ENCODE measurements around the gene GIGYF2.
"Not testable (repeated sequence)": the region's sequence is repeated elsewhere in the genome, so short reads cannot be mapped to it uniquely, and the experiment has no call there.

GIGYF2 gene

GRCh38 chr2:232707076-232707475 is 9.9 kb downstream of the GIGYF2 start:
- Histone ChIP-seq H3K27me3 (ENCODE audit: control insufficient read depth, insufficient read depth, low read length, poor library complexity, severe bottlenecking) (no peaks in the 10 kb centered on the region), H3K27ac (ENCODE audit: insufficient read depth, low read depth, low read length, poor library complexity, severe bottlenecking) (no peak overlapping the region), H3K36me3 (ENCODE audit: control insufficient read depth, insufficient read depth, low read length) (peaks cover 16% of the 10 kb centered on the region), H3K4me3 (ENCODE audit: insufficient read depth, low read depth, low read length) (no peak overlapping the region), H3K4me1 (ENCODE audit: control insufficient read depth, insufficient read depth, low read length) (no peaks in the 10 kb centered on the region), H3K9me3 (ENCODE audit: control insufficient read depth, low read length) (no peaks in the 10 kb centered on the region)
- 94 to 99% methylated on average over 4 of the region's 4 CpGs for WGBS, 2 experiments

GRCh38 chr2:232713505-232713904 is 16.4 kb downstream of the GIGYF2 start:
- H3K9me3 ChIP-seq (ENCODE audit: control insufficient read depth, low read length), result no peaks in the 10 kb centered on the region
- no peaks in the 10 kb centered on the region for H3K36me3 ChIP-seq (ENCODE audit: control insufficient read depth, insufficient read depth, low read length)
- no peaks in the 10 kb centered on the region for H3K4me1 ChIP-seq (ENCODE audit: control insufficient read depth, insufficient read depth, low read length)
- H3K27me3 ChIP-seq (ENCODE audit: control insufficient read depth, insufficient read depth, low read length, poor library complexity, severe bottlenecking), result no peaks in the 10 kb centered on the region
- H3K4me3 ChIP-seq (ENCODE audit: insufficient read depth, low read depth, low read length), result no peak overlapping the region
- H3K27ac ChIP-seq (ENCODE audit: insufficient read depth, low read depth, low read length, poor library complexity, severe bottlenecking), result no peak overlapping the region

- H3K36me3 ChIP-seq (ENCODE audit: control insufficient read depth, insufficient read depth, low read length), result no peaks in the 10 kb centered on the region
- H3K4me1 ChIP-seq (ENCODE audit: control insufficient read depth, insufficient read depth, low read length), result no peaks in the 10 kb centered on the region
- H3K27ac ChIP-seq (ENCODE audit: insufficient read depth, low read depth, low read length, poor library complexity, severe bottlenecking), result no peak overlapping the region
- no peaks in the 10 kb centered on the region for H3K9me3 ChIP-seq (ENCODE audit: control insufficient read depth, low read length)
- no peaks in the 10 kb centered on the region for H3K27me3 ChIP-seq (ENCODE audit: control insufficient read depth, insufficient read depth, low read length, poor library complexity, severe bottlenecking)
- WGBS, 2 experiments, result 90 to 99% methylated on average over 2 to 3 of the region's 3 CpGs
- H3K4me3 ChIP-seq (ENCODE audit: insufficient read depth, low read depth, low read length), result no peak overlapping the region
Measured at GRCh38 chr2:232714969-232715368, 17.8 kb downstream of the GIGYF2 start.

GRCh38 chr2:232720056-232720455 is 22.9 kb downstream of the GIGYF2 start:
- not testable (repeated sequence) for H3K27ac ChIP-seq (ENCODE audit: insufficient read depth, low read depth, low read length, poor library complexity, severe bottlenecking); H3K36me3 ChIP-seq (ENCODE audit: control insufficient read depth, insufficient read depth, low read length); H3K4me1 ChIP-seq (ENCODE audit: control insufficient read depth, insufficient read depth, low read length); H3K4me3 ChIP-seq (ENCODE audit: insufficient read depth, low read depth, low read length); H3K9me3 ChIP-seq (ENCODE audit: control insufficient read depth, low read length); H3K27me3 ChIP-seq (ENCODE audit: control insufficient read depth, insufficient read depth, low read length, poor library complexity, severe bottlenecking)

- 81 to 89% methylated on average over 2 of the region's 2 CpGs for WGBS, 2 experiments
- Histone ChIP-seq H3K4me1 (ENCODE audit: control insufficient read depth, insufficient read depth, low read length) (no peaks in the 10 kb centered on the region), H3K27ac (ENCODE audit: insufficient read depth, low read depth, low read length, poor library complexity, severe bottlenecking) (no peak overlapping the region), H3K27me3 (ENCODE audit: control insufficient read depth, insufficient read depth, low read length, poor library complexity, severe bottlenecking) (no peaks in the 10 kb centered on the region), H3K4me3 (ENCODE audit: insufficient read depth, low read depth, low read length) (no peak overlapping the region), H3K36me3 (ENCODE audit: control insufficient read depth, insufficient read depth, low read length) (no peaks in the 10 kb centered on the region), H3K9me3 (ENCODE audit: control insufficient read depth, low read length) (no peaks in the 10 kb centered on the region)
Measured at GRCh38 chr2:232721261-232721660, 24.1 kb downstream of the GIGYF2 start.

GRCh38 chr2:232721882-232722281 is 24.8 kb downstream of the GIGYF2 start:
- H3K4me3 ChIP-seq (ENCODE audit: insufficient read depth, low read depth, low read length), result no peak overlapping the region
- no peaks in the 10 kb centered on the region for H3K4me1 ChIP-seq (ENCODE audit: control insufficient read depth, insufficient read depth, low read length)
- no peak overlapping the region for H3K27ac ChIP-seq (ENCODE audit: insufficient read depth, low read depth, low read length, poor library complexity, severe bottlenecking)
- WGBS, 2 experiments, result 93 to 95% methylated on average over 2 of the region's 2 CpGs
- no peaks in the 10 kb centered on the region for H3K36me3 ChIP-seq (ENCODE audit: control insufficient read depth, insufficient read depth, low read length)
- no peaks in the 10 kb centered on the region for H3K27me3 ChIP-seq (ENCODE audit: control insufficient read depth, insufficient read depth, low read length, poor library complexity, severe bottlenecking)
- H3K9me3 ChIP-seq (ENCODE audit: control insufficient read depth, low read length), result no peaks in the 10 kb centered on the region

- no peak overlapping the region for H3K4me3 ChIP-seq (ENCODE audit: insufficient read depth, low read depth, low read length)
- no peaks in the 10 kb centered on the region for H3K27me3 ChIP-seq (ENCODE audit: control insufficient read depth, insufficient read depth, low read length, poor library complexity, severe bottlenecking)
- H3K9me3 ChIP-seq (ENCODE audit: control insufficient read depth, low read length), result no peaks in the 10 kb centered on the region
- no peaks in the 10 kb centered on the region for H3K4me1 ChIP-seq (ENCODE audit: control insufficient read depth, insufficient read depth, low read length)
- no peak overlapping the region for H3K27ac ChIP-seq (ENCODE audit: insufficient read depth, low read depth, low read length, poor library complexity, severe bottlenecking)
- no peaks in the 10 kb centered on the region for H3K36me3 ChIP-seq (ENCODE audit: control insufficient read depth, insufficient read depth, low read length)
- WGBS, 2 experiments, result 92 to 96% methylated on average over 1 of the region's 1 CpG
Measured at GRCh38 chr2:232723027-232723426, 25.9 kb downstream of the GIGYF2 start.

- Histone ChIP-seq H3K36me3 (ENCODE audit: control insufficient read depth, insufficient read depth, low read length) (no peaks in the 10 kb centered on the region), H3K9me3 (ENCODE audit: control insufficient read depth, low read length) (no peaks in the 10 kb centered on the region), H3K27ac (ENCODE audit: insufficient read depth, low read depth, low read length, poor library complexity, severe bottlenecking) (no peak overlapping the region), H3K4me3 (ENCODE audit: insufficient read depth, low read depth, low read length) (no peak overlapping the region), H3K4me1 (ENCODE audit: control insufficient read depth, insufficient read depth, low read length) (no peaks in the 10 kb centered on the region), H3K27me3 (ENCODE audit: control insufficient read depth, insufficient read depth, low read length, poor library complexity, severe bottlenecking) (no peaks in the 10 kb centered on the region)
- 91 to 94% methylated on average over 3 of the region's 3 CpGs for WGBS, 2 experiments
Measured at GRCh38 chr2:232728785-232729184, 31.7 kb downstream of the GIGYF2 start.

GRCh38 chr2:232731470-232731869 is 34.3 kb downstream of the GIGYF2 start:
- Histone ChIP-seq H3K4me3 (ENCODE audit: insufficient read depth, low read depth, low read length) (no peak overlapping the region), H3K9me3 (ENCODE audit: control insufficient read depth, low read length) (no peaks in the 10 kb centered on the region), H3K27ac (ENCODE audit: insufficient read depth, low read depth, low read length, poor library complexity, severe bottlenecking) (no peak overlapping the region), H3K27me3 (ENCODE audit: control insufficient read depth, insufficient read depth, low read length, poor library complexity, severe bottlenecking) (no peaks in the 10 kb centered on the region), H3K36me3 (ENCODE audit: control insufficient read depth, insufficient read depth, low read length) (no peaks in the 10 kb centered on the region), H3K4me1 (ENCODE audit: control insufficient read depth, insufficient read depth, low read length) (no peaks in the 10 kb centered on the region)
- WGBS, 2 experiments, result 97% methylated on average over 1 of the region's 2 CpGs; no CpG with 5 or more reads in 1 of the 2 experiments

- WGBS, 2 experiments, result 87 to 97% methylated on average over 4 of the region's 4 CpGs
- Histone ChIP-seq H3K9me3 (ENCODE audit: control insufficient read depth, low read length) (no peaks in the 10 kb centered on the region), H3K4me3 (ENCODE audit: insufficient read depth, low read depth, low read length) (no peak overlapping the region), H3K27me3 (ENCODE audit: control insufficient read depth, insufficient read depth, low read length, poor library complexity, severe bottlenecking) (no peaks in the 10 kb centered on the region), H3K36me3 (ENCODE audit: control insufficient read depth, insufficient read depth, low read length) (peaks cover 6% of the 10 kb centered on the region), H3K4me1 (ENCODE audit: control insufficient read depth, insufficient read depth, low read length) (no peaks in the 10 kb centered on the region), H3K27ac (ENCODE audit: insufficient read depth, low read depth, low read length, poor library complexity, severe bottlenecking) (no peak overlapping the region)
Measured at GRCh38 chr2:232741294-232741693, 44.2 kb downstream of the GIGYF2 start.

GRCh38 chr2:232741972-232742371 is 44.8 kb downstream of the GIGYF2 start:
- Histone ChIP-seq H3K27ac (ENCODE audit: insufficient read depth, low read depth, low read length, poor library complexity, severe bottlenecking) (no peak overlapping the region), H3K4me3 (ENCODE audit: insufficient read depth, low read depth, low read length) (no peak overlapping the region), H3K36me3 (ENCODE audit: control insufficient read depth, insufficient read depth, low read length) (peaks cover 3% of the 10 kb centered on the region), H3K4me1 (ENCODE audit: control insufficient read depth, insufficient read depth, low read length) (no peaks in the 10 kb centered on the region), H3K9me3 (ENCODE audit: control insufficient read depth, low read length) (no peaks in the 10 kb centered on the region), H3K27me3 (ENCODE audit: control insufficient read depth, insufficient read depth, low read length, poor library complexity, severe bottlenecking) (no peaks in the 10 kb centered on the region)
- WGBS, 2 experiments, result 87 to 93% methylated on average over 3 of the region's 3 CpGs

All from ectodermal cell (in vitro differentiated cells).